Left renal pelvis (tissue), 4 donors: ENCODE measurements around the gene LTN1. TPM values are rescaled to one million over a fixed set of nuclear protein-coding genes. Genes with fewer than 3 reads are reported as not detected.
"Not testable (repeated sequence)": the region's sequence is repeated elsewhere in the genome, so short reads cannot be mapped to it uniquely, and the experiment has no call there.

Experiments
- DNase-seq, 4 donors: peaks; one replicate each; pipeline ENCODE4 v3.0.0-alpha.2; 2013; ENCODE audit warnings: low read depth in 4 of 4, low spot score in 3 of 4
- polyA plus RNA-seq, 4 donors: library from polyadenylated mRNA; unstranded; fragments of 120-200 nt; gene quantifications; one replicate each; pipeline ENCODE4 v1.2.1, GENCODE V29; 2013; ENCODE audit not compliant: insufficient read length in 4 of 4

The LTN1 gene, protein sequence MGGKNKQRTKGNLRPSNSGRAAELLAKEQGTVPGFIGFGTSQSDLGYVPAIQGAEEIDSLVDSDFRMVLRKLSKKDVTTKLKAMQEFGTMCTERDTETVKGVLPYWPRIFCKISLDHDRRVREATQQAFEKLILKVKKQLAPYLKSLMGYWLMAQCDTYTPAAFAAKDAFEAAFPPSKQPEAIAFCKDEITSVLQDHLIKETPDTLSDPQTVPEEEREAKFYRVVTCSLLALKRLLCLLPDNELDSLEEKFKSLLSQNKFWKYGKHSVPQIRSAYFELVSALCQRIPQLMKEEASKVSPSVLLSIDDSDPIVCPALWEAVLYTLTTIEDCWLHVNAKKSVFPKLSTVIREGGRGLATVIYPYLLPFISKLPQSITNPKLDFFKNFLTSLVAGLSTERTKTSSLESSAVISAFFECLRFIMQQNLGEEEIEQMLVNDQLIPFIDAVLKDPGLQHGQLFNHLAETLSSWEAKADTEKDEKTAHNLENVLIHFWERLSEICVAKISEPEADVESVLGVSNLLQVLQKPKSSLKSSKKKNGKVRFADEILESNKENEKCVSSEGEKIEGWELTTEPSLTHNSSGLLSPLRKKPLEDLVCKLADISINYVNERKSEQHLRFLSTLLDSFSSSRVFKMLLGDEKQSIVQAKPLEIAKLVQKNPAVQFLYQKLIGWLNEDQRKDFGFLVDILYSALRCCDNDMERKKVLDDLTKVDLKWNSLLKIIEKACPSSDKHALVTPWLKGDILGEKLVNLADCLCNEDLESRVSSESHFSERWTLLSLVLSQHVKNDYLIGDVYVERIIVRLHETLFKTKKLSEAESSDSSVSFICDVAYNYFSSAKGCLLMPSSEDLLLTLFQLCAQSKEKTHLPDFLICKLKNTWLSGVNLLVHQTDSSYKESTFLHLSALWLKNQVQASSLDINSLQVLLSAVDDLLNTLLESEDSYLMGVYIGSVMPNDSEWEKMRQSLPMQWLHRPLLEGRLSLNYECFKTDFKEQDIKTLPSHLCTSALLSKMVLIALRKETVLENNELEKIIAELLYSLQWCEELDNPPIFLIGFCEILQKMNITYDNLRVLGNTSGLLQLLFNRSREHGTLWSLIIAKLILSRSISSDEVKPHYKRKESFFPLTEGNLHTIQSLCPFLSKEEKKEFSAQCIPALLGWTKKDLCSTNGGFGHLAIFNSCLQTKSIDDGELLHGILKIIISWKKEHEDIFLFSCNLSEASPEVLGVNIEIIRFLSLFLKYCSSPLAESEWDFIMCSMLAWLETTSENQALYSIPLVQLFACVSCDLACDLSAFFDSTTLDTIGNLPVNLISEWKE (N-terminal part only)
- polyA plus RNA-seq = 10 to 100 TPM; 33.3 to 39.0 (median 34.9) TPM

DNA sequence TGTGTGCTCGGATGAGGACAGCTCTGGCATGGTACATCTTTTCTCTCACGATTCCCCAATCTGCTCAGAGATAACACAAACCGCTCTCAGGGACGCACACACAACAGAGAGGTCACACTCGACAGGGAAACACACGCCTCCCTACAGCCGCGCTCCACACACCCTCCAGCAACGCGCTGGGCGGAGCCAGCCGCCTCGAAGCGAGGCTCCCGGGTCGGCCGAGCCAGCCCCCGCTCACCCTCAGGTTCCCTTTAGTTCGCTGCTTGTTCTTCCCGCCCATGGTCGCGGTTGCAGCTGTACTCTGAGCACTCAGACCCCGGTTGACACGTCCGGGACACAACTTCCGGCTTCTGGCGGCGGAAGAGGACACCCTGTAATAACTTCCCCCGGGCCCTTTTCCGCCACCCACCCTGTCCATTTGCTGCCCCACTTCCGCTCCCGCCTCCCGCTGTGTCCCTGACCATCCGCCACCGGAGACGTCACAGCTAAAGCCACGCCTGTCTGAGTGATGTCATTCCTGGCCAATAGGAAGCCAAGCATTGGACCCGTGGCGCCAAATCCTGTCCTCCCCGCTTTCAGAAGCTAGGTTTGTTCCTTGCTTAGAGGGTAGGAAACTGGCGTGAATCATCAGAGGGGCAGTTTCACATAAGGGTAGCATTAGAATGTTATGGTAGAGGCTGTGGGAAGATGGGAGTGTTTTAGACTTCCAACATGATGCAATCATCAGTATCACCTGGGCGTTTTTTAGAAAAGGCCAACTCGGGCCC, at the start of gene LTN1:
TSS of gene LTN1 (minus strand) at position 352 of the 767 bp plus-strand sequence. CDS start at position 280, 72 bp downstream.
- DNase-seq = peak; percentile 98 to 99 (median 98)

DNA sequence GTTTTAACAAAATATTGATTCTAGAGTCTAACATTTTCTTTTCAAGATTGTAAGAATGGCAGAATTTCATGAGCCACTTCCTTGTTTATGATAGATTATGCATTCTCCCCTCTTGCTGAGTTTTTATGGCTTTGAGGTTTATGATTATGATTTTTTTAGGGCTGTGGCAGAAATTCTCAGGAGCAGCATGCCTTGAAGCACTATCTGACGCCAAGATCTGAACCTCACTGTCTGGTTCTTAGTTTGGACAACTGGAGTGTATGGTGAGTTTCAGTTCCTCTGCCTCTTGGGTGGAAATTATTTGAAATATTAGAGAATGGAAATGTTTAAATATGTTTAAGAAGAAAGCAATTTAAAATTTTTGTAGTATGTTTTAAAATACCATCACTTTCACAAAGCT, 42.0 kb upstream of the LTN1 start:
- no peak for DNase-seq

DNA sequence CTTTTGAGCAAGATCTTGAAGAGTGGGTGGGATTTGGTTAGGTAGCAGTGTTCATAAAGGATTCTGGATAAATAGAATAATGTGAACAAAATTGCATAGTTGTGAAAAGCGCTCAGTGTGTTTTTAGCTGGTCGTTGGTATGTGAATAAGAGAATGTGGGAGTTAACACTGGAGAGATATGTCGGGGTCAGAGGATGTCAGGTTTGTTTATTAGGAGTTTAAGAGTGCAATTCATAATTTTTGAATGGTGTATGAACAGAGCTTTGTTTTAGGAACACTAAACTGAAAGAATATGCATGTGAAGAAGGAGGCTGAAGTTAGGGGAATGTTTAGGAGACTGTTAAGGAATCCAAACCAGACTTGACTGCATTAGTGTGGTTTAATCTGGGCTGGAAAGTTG, 41.2 kb upstream of the LTN1 start:
- DNase-seq = no peak

DNA sequence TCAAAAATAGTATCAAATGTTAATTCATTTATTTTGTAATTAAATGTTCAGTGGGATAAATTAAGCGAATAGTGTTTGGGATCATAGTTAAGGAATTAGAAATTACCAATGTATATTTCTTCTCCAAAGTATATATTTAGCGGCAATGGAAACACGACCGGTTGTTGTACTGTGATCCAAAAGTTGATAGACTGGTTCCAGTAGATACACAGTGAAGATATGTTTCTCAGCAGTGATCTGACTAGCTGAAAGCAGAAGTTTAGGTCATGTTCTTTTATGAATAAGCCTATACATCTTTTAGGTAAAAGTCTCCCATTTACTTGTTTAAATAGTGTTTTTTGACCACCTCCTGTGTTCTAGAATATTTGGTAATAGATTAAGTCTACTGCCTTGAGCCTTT, 40.6 kb upstream of the LTN1 start:
- no peak for DNase-seq

DNA sequence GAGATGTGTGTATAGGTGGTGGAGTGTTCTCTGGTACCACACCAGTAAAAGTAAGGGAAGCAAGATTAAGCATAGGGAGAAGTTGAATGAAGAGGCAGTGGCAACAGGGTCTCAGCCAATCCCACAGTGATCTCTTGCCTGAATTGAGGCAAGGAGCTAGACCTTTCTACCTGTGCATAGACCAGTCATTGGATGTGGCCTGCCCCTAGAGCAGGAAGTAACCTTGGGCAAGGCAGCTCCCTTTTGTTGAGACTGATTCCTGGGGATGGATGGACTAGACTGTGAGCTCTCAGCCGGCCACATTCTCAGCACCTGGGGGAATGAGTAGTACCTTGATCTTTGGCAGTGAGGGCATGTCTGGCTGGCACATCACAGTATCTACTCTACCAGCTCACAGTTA, 38.2 kb upstream of the LTN1 start:
- no peak for DNase-seq

DNA sequence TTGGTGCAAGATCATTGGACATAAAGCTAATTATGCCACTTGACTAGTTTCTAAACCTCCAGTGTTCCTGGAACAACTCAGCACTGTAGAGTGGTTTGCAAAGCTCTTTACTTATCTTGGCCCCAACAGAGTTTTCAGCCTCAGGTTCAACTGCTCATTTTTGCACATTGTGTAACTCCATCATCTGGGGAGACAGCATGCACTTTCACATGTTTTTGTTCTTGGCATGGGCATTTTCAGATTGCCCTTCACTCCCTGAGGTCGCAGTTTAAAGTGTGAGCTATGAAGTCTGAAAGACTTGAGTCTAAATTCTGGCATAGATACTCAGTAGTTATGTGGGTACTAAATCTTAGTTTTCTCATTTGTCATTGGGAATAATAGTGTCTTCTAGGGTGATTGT, 36.8 kb upstream of the LTN1 start:
- no peak for DNase-seq

DNA sequence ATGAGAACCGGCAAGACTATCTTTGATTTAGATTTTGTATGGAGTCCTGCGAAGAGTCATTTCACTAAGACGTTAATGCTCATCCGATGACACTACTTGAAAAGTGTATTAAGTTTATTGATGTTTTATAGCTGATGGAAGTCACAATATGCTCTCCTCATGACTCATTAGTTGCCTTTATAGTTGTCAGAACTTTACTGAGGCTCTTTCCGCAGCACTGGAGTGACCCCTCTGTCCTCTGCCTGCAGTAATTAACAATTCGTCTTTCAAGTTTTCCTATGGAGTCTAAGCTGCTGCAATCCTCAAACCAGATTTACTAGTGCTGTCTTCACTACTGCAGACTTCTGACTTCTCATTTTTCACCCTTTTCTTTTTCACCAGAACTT, 32.6 kb upstream of the LTN1 start:
- no peak for DNase-seq

DNA sequence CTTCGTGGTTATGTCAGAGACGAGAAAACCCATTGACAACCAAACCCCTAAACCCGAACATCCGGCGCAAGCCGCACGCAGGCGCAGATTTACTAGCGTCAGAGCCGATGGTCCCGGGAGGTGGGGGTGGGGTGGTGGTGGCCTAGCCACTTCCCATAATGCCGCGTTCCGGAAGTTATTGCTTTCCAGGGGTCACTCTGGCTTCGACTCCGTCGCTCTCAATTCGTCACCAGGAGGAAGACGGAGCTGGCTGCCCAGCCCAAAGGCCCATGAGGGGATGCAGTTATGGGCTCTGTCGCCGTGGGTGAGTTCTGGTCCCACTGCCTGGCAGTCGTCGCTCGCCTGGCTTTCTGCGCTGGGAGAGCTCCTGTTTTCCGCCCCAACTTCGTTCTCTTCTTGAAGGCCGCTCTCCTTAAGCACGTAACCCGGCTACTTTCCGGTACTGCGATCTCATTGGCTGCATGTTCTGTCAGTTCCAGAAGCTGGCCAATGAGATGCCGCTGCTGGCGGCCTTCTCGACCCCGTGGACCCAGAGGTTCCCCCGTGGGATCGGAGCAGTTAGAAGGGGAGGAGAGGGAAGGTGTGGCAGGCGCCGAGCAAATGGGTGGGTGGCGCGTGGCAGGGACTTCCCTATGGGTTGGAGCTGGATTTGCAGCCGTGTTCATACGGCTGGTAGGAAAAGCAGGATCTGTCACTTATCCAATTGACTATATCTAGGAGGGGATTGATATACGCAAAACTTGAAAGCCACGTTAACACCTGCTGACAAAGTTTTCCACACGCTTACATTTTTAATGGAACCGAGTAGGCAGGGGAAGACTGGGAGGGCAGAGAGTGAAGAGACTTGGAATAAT, 32.0 kb upstream of the LTN1 start, which contains the start of gene USP16:
TSS of gene USP16 (plus strand) at position 195 of the 854 bp plus-strand sequence. CDS start 3,246 bp downstream, outside the sequence.
- DNase-seq = peak; percentile 97 to 100 (median 98)

DNA sequence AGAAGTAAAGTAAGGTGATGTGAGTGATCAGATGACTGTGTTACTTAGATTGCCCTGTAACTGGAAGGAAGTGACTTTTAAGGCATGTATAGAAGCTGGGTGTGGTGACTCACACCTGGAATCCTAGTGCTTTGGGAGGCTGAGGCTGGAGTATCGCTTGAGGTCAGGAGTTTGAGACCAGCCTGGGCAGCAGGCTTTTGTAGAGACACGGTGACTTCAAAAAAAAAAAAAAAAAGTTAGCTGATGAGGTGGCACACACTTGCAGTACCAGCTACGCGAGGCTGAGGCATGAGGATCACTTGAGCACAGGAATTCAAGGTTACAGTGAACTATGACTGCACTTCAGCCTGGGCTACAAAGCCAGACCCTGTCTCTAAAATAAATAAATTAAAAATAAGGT, 29.5 kb upstream of the LTN1 start:
- no peak for DNase-seq

DNA sequence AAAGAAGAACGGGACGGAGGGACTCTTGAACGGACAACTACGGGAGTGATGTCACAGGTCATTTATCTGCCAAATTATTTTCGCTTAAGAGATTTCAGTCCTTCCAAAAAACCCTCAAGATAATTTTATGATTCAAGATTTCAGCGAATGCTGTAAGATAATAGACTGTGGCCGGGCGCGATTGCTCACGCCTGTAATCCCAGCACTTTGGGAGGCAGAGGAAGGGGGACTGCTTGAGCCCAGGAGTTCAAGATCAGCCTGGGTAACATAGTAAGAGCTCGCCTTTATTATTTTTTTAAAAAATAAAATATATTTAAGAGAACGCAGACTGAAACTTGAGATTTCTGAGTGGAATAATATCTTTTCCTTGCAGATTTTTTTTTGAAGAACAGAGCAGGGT, 25.9 kb upstream of the LTN1 start:
- no peak for DNase-seq

DNA sequence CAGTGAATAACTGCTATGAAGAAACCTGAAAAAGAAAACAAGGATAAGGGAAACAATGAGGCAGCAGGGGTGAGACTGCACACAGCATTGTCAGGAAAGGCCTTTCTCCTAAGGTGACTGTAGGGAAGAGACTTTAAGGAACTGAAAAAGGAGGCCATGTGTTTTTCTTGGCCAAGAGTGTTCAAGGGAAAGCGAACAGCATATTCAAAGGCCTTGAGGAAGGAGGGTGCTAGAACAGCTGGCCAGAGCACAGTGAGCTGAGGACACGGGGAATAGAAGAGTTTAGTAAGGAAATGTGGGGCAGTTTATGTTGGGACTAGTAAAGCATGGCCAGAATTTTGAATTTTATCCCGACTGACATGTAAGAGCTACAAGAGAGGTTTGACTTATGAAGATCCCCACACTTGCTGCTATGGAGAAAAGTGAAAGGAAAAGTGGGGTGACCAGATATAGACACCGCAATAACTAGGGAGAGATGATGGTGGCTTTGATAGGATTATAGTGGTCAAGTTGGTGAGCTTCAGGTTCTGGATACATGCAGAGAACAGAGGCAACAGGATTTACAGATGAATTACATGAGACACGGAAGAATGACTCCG, 25.1 kb upstream of the LTN1 start:
- DNase-seq = no peak

DNA sequence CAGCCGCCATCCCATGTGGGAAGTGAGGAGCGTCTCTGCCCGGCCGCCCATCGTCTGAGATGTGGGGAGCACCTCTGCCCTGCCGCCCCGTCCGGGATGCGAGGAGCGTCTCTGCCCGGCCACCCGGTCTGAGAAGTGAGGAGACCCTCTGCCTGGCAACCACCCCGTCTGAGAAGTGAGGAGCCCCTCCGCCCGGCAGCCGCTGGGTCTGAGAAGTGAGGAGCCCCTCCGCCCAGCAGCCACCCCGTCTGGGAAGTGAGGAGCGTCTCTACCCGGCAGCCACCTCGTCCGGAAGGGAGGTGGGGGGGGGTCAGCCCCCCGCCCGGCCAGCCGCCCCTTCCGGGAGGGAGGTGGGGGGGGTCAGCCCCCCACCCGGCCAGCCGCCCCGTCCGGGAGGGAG, 18.6 kb upstream of the LTN1 start:
- DNase-seq = not testable (repeated sequence)

DNA sequence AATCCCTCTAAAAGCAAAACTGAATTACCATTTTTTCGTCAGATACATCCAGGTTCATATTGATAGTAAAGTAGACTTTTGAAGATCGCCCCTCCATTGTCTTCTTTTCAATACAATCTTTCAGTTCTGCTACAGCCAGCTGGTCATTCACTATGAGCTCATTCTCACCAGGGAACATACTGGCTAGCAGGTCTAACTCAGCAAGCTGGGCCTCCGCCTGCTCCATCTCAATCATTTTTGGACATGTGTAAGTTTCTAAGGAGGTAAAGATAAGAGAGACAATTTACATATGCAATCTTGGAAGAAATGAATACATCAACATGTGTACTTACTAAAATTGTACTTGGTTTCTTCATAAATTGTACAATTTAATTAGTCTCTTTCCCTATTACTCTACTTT, 15.7 kb upstream of the LTN1 start:
- DNase-seq = no peak

DNA sequence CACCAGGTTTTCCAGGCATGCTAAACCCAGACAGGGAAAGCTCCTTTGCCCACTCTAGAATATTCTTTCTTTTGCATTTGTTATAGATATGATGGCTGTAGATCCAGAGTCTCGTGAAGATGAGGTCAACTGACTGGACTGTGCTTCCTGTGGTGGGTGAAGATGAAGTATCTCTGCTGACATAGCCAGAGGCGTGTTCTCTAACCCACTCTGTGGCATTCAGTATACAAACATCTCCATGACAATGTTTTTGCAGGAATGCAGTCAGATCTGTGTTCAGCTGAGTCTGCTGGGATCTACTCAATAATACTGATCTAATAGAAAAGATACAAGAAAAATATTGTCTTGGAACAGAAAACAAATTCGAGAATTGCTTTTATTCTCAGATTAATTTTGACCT, 15.1 kb upstream of the LTN1 start:
- DNase-seq = no peak

DNA sequence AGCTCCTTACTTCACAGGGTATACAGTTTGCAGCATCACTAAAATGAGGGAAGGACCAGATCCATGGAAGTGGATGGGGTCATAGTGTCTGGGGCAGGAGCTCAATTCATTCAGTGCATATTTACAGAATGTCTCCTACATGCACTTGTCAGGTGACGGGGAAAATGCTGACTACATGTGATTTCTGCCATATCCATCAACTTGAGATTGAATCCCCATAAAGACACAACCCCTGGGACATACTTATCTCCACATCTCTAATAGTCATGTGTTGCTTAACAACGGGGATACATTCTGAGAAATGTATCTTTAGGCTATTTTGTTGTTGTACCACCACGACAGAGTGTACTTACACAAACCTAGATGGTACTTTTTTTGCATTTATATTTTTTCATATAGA, 14.5 kb upstream of the LTN1 start:
- no peak for DNase-seq

DNA sequence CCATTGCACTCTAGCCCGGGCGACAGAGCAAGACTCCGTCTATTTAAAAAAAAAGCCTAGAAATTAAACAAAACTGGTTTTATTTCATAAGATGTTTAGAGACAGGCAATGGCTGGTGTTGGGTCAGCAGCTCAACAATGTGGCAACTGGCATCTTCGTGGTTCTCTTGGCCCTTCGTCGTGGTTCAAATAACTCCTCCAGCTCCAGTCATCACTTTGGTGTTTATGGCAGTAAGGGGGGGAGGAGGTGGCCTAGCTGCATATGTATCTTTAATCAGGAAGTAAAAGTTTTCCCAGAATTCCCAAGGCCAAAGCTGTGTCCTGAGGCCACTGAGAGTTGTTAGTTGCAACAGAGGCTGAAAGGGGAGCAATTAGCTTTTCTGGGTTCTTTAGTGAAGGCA, 13.0 kb upstream of the LTN1 start:
- no peak for DNase-seq

DNA sequence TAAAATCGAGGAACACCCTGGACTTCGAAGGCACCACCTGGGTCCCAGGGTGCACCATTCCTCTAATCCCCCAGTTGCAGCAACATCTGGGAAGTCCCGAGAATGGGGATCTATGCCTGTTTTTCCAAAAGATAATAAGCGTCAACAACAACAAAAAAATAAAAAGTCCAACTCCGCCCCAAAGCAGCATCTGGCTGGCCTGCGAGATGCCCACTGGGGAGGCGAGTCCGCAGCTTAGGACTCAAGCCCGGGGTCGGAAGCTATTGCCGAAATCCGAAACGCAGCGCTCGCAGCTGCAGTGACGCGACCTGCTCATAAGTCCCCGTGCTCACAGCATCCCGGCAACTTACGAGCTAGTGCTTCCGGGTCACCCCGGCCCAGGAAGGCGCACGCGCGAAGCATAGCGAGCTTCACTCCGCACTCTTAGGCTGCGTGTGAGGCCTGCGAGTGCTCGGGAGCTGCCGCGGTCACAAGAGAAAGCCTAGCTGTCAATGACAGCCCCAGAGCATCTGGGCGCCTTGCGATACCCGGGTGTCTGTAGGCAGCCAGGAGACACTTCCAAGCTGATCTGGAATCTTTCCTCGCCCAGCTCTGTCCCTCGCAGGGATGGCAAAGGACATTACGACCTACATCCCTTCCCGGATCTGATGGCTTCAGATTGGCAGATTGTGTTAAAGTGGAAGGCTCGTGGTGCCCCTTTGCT, 9.9 kb upstream of the LTN1 start:
- peak; percentile 86 to 92 (median 92) for DNase-seq

DNA sequence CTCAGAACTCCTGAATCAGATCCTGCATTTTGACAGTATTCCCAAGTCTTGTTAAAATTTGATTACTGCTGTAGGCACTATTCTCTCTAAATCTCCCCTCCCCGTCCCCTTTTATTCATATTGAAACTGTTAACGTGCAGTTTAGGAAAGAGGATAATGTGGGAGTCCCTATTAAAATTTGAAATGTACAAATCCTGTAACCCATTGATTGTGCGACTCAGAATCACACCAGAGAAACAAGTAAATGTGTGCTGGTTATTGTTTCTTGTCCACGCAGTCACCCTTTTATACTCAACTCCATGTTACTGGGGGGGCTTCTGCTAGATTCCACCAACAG, 584 bp upstream of the LTN1 start:
- DNase-seq = peak in 1 of 4 donors; percentile 8
